CD4-positive, alpha-beta memory T cell (primary cell): Measurements from ENCODE around the gene GPN1. TPM values are rescaled to one million over a fixed set of nuclear protein-coding genes. Genes with fewer than 3 reads are reported as not detected.
"Not testable (repeated sequence)": the region's sequence is repeated elsewhere in the genome, so short reads cannot be mapped to it uniquely, and the experiment has no call there.

ENCODE experiments used
- CTCF ChIA-PET: fragments of 350-600 bp; sonication (Branson Sonifier 250); formaldehyde crosslinking; loops from one replicate; lab custom pipeline; 2021; ENCODE audit warnings: inconsistent platforms; ENCODE audit not compliant: partially characterized antibody; lab: Charles Lee
- POLR2A ChIA-PET: fragments of 350-600 bp; sonication (Branson Sonifier 250); formaldehyde crosslinking; loops from one replicate; lab custom pipeline; 2021; ENCODE audit not compliant: partially characterized antibody; lab: Charles Lee
- DNase-seq, 5 donors: peaks; one replicate each; pipeline versions ENCODE4 v3.0.0 to v3.0.0-alpha.2; 2020 to 2022; ENCODE audit warnings: mixed read lengths in 1 of 5
- H3K27ac ChIP-seq: one replicate; pipeline ENCODE4 v1.7.0; 2013; ENCODE audit warnings: low read depth, low read length
- H3K27me3 ChIP-seq: 2 replicates; pipeline ENCODE4 v1.7.0; 2013; ENCODE audit warnings: mild to moderate bottlenecking, low read length, moderate library complexity; ENCODE audit not compliant: insufficient read depth
- H3K36me3 ChIP-seq: 2 replicates; pipeline ENCODE4 v1.7.0; 2013; ENCODE audit warnings: mild to moderate bottlenecking, low read length, moderate library complexity; ENCODE audit not compliant: insufficient read depth
- H3K4me1 ChIP-seq: 2 replicates; pipeline ENCODE4 v1.7.0; 2013; ENCODE audit warnings: mild to moderate bottlenecking, low read length, moderate library complexity; ENCODE audit not compliant: insufficient read depth
- H3K4me3 ChIP-seq, 2 donors: one replicate each; pipeline ENCODE4 v1.7.0; 2013; ENCODE audit warnings: low read length in 2 of 2, mild to moderate bottlenecking in 1 of 2
- H3K9me3 ChIP-seq, 2 donors: one replicate each; pipeline ENCODE4 v1.7.0; 2013; ENCODE audit warnings: low read length in 2 of 2, control low read depth in 1 of 2; ENCODE audit not compliant: control insufficient read depth in 1 of 2
- H3K27ac Mint-ChIP-seq, 7 donors: one replicate each; pipeline ENCODE4 v1.8.0; 2020 to 2021; ENCODE audit warnings: mixed read lengths in 7 of 7, mild to moderate bottlenecking in 6 of 7, inconsistent platforms in 3 of 7, moderate library complexity in 3 of 7
- H3K27me3 Mint-ChIP-seq, 2 donors: one replicate each; pipeline ENCODE4 v1.8.0; 2020 to 2021; ENCODE audit warnings: mixed read lengths in 2 of 2
- H3K36me3 Mint-ChIP-seq, 2 donors: one replicate each; pipeline ENCODE4 v1.8.0; 2020 to 2021; ENCODE audit warnings: mixed read lengths in 2 of 2, inconsistent platforms in 1 of 2, mild to moderate bottlenecking in 1 of 2
- H3K4me1 Mint-ChIP-seq, 4 donors: one replicate each; pipeline ENCODE4 v1.8.0; 2020 to 2021; ENCODE audit warnings: mixed read lengths in 4 of 4, mild to moderate bottlenecking in 1 of 4
- H3K4me3 Mint-ChIP-seq, 8 donors: one replicate each; pipeline ENCODE4 v1.8.0; 2020 to 2021; ENCODE audit warnings: mixed read lengths in 8 of 8, mild to moderate bottlenecking in 7 of 8, moderate library complexity in 6 of 8, inconsistent platforms in 3 of 8
- H3K9me3 Mint-ChIP-seq, 8 donors: one replicate each; pipeline ENCODE4 v1.8.0; 2020 to 2021; ENCODE audit warnings: mixed read lengths in 8 of 8, mild to moderate bottlenecking in 5 of 8, inconsistent platforms in 3 of 8, moderate library complexity in 1 of 8
- intact Hi-C: fragments of 100-400 bp; cut with micrococcal nuclease; formaldehyde crosslinking; loops from one replicate; pipeline ENCODE4 v1.15.1; 2023
- polyA plus RNA-seq, 2 donors: library from polyadenylated mRNA; unstranded; fragments of 300-500 nt; fragmentation: Illumina TruSeq; gene quantifications; one replicate each; pipeline ENCODE4 v1.2.3, GENCODE V29; 2021
- total RNA-seq, 2 experiments: library from RNA; stranded (reverse); gene quantifications; one replicate each; pipeline ENCODE4 v1.2.3, GENCODE V29; 2021

GPN1 gene
- total and polyA plus RNA-seq, 4 experiments from 2014 or later, result 28.9 to 99.5 (median 49.3) TPM

GRCh38 chr2:27681841-27682240 lies 53.0 kb downstream of the GPN1 start:
- peaks cover 30% of the 10 kb centered on the region for H3K36me3 ChIP-seq
- H3K27me3 ChIP-seq, result no peaks in the 10 kb centered on the region
- intact Hi-C loops, result loop anchor here (5.0 kb wide), 1 partner anchor 310 kb away; the partner anchor contains the start of genes EIF2B4 and SNX17
- H3K27ac ChIP-seq, result no peak overlapping the region
- Mint-ChIP-seq H3K27me3 (no peaks in the 10 kb centered on the region), H3K27ac (peak overlapping the region in 3 of 7 donors; percentile 2 to 50 (median 16)), H3K36me3 (peaks cover 31 to 58% of the 10 kb centered on the region in 2 donors), H3K9me3 (peaks cover 0 to 1% (median 0%) of the 10 kb centered on the region in 8 donors), H3K4me3 (no peak overlapping the region), H3K4me1 (peaks cover 12 to 21% (median 16%) of the 10 kb centered on the region in 4 donors)
- no peak for DNase-seq
- ChIA-PET CTCF (interaction anchor here (0.7 to 4.6 kb wide), 10 partner anchors 8 to 1340 kb away, joined by 3 to 39 read pairs (median 8); no protein-coding TSS in a partner anchor), POLR2A (interaction anchor here (0.7 kb wide), 1 partner anchor 360 kb away, joined by 4 read pairs; no protein-coding TSS in a partner anchor)
- no peaks in the 10 kb centered on the region for H3K9me3 ChIP-seq
- no peak overlapping the region for H3K4me3 ChIP-seq
- H3K4me1 ChIP-seq, result peaks cover 26% of the 10 kb centered on the region

GRCh38 chr2:27682334-27682771 lies 53.5 kb downstream of the GPN1 start:
- ChIA-PET POLR2A (interaction anchor here (0.6 to 1.5 kb wide), 2 partner anchors 273 to 359 kb away, joined by 3 to 4 read pairs; partner anchors contain the start of gene PPM1G), CTCF (interaction anchor here (0.7 to 4.6 kb wide), 21 partner anchors 8 to 1340 kb away, joined by 3 to 39 read pairs (median 6); partner anchors contain the start of genes SLC4A1AP and SUPT7L)
- Histone ChIP-seq H3K36me3 (peaks cover 25% of the 10 kb centered on the region), H3K4me1 (peaks cover 26% of the 10 kb centered on the region)
- Mint-ChIP-seq H3K27ac (peak overlapping the region in 2 of 7 donors; percentile 2 to 50), H3K4me1 (peaks cover 12 to 21% (median 16%) of the 10 kb centered on the region in 4 donors), H3K36me3 (peaks cover 31 to 56% of the 10 kb centered on the region in 2 donors)
- H3K4me3 ChIP-seq, H3K9me3 Mint-ChIP-seq, H3K27me3 ChIP-seq, H3K4me3 Mint-ChIP-seq, H3K9me3 ChIP-seq, DNase-seq, H3K27me3 Mint-ChIP-seq, H3K27ac ChIP-seq: not testable (repeated sequence)
- intact Hi-C loops, result loop anchor here (5.0 kb wide), 1 partner anchor 310 kb away; the partner anchor contains the start of genes EIF2B4 and SNX17

- peaks cover 26 to 59% of the 10 kb centered on the region in 2 donors for H3K36me3 Mint-ChIP-seq
- peaks cover 24% of the 10 kb centered on the region for H3K36me3 ChIP-seq
Observed at GRCh38 chr2:27683390-27684071, 54.7 kb downstream of the GPN1 start.

GRCh38 chr2:27685006-27685405 lies 56.2 kb downstream of the GPN1 start:
- H3K9me3 Mint-ChIP-seq, H3K4me3 ChIP-seq, H3K27me3 ChIP-seq, POLR2A ChIA-PET, H3K27me3 Mint-ChIP-seq, H3K27ac ChIP-seq, intact Hi-C loops, DNase-seq, H3K9me3 ChIP-seq: not testable (repeated sequence)
- Mint-ChIP-seq H3K36me3 (peaks cover 21 to 53% of the 10 kb centered on the region in 2 donors), H3K4me3 (peak overlapping the region in 4 of 8 donors; percentile 14 to 73 (median 30)), H3K27ac (peak overlapping the region; percentile 10 to 79 (median 65)), H3K4me1 (peaks cover 12 to 21% (median 16%) of the 10 kb centered on the region in 4 donors)
- Histone ChIP-seq H3K4me1 (peaks cover 26% of the 10 kb centered on the region), H3K36me3 (peaks cover 29% of the 10 kb centered on the region)
- CTCF ChIA-PET, result interaction anchor here (1.2 to 4.6 kb wide), 8 partner anchors 11 to 723 kb away, joined by 3 to 30 read pairs (median 6); partner anchors contain the start of genes SLC4A1AP and SUPT7L

More at GRCh38 chr2:27683390-27684071, 54.7 kb downstream of the GPN1 start:
- intact Hi-C loops, result loop anchor here (5.0 kb wide), 1 partner anchor 311 kb away; the partner anchor contains the start of genes EIF2B4 and SNX17
- Histone ChIP-seq H3K4me1 (peaks cover 26% of the 10 kb centered on the region), H3K9me3 (no peaks in the 10 kb centered on the region), H3K27me3 (no peaks in the 10 kb centered on the region), H3K27ac (no peak overlapping the region), H3K4me3 (no peak overlapping the region)
- Mint-ChIP-seq H3K9me3 (peaks cover 0 to 1% (median 0%) of the 10 kb centered on the region in 8 donors), H3K27me3 (no peaks in the 10 kb centered on the region), H3K27ac (peak overlapping the region; percentile 62 to 93 (median 88)), H3K4me1 (peaks cover 12 to 21% (median 16%) of the 10 kb centered on the region in 4 donors), H3K4me3 (peak overlapping the region in 1 of 8 donors; percentile 36)
- ChIA-PET POLR2A (interaction anchor here (0.8 to 1.6 kb wide), 3 partner anchors 55 to 725 kb away, joined by 3 to 4 read pairs (median 4); partner anchors contain the start of genes CCDC121, GPN1 and PPM1G), CTCF (interaction anchor here (0.5 to 4.6 kb wide), 43 partner anchors 8 to 761 kb away, joined by 3 to 39 read pairs (median 4); partner anchors contain the start of genes CCDC121, GPN1, MRPL33 and SLC4A1AP)
- DNase-seq, result peak; percentile 84 to 87 (median 86)

- no peak overlapping the region for H3K27ac ChIP-seq
- Mint-ChIP-seq H3K36me3 (peaks cover 21 to 52% of the 10 kb centered on the region in 2 donors), H3K4me1 (peaks cover 12 to 21% (median 16%) of the 10 kb centered on the region in 4 donors), H3K27ac (peak overlapping the region in 3 of 7 donors; percentile 65 to 79 (median 70)), H3K4me3 (peak overlapping the region in 3 of 8 donors; percentile 18 to 73 (median 20)), H3K27me3 (no peaks in the 10 kb centered on the region), H3K9me3 (peaks cover 0 to 1% (median 0%) of the 10 kb centered on the region in 8 donors)
- H3K4me3 ChIP-seq, result no peak overlapping the region
- H3K9me3 ChIP-seq, result no peaks in the 10 kb centered on the region
- CTCF ChIA-PET, result no interaction called here
- H3K36me3 ChIP-seq, result peaks cover 29% of the 10 kb centered on the region
- DNase-seq, result no peak
- POLR2A ChIA-PET, result no interaction called here
- no peaks in the 10 kb centered on the region for H3K27me3 ChIP-seq
- intact Hi-C loops, result no loop called here
- H3K4me1 ChIP-seq, result peaks cover 26% of the 10 kb centered on the region
Observed at GRCh38 chr2:27685577-27685976, 56.7 kb downstream of the GPN1 start.

GRCh38 chr2:27687232-27687631 lies 58.4 kb downstream of the GPN1 start:
- Histone ChIP-seq H3K27me3 (no peaks in the 10 kb centered on the region), H3K4me1 (peaks cover 26% of the 10 kb centered on the region), H3K27ac (no peak overlapping the region), H3K4me3 (no peak overlapping the region), H3K36me3 (peaks cover 29% of the 10 kb centered on the region), H3K9me3 (no peaks in the 10 kb centered on the region)
- no peak overlapping the region for H3K27ac Mint-ChIP-seq
- H3K27me3 Mint-ChIP-seq, result no peaks in the 10 kb centered on the region
- no peak for DNase-seq
- CTCF ChIA-PET, result no interaction called here
- no peak overlapping the region for H3K4me3 Mint-ChIP-seq
- intact Hi-C loops, result no loop called here
- peaks cover 28 to 49% of the 10 kb centered on the region in 2 donors for H3K36me3 Mint-ChIP-seq
- H3K9me3 Mint-ChIP-seq, result no peaks in the 10 kb centered on the region
- POLR2A ChIA-PET, result no interaction called here
- peaks cover 10 to 26% (median 18%) of the 10 kb centered on the region in 4 donors for H3K4me1 Mint-ChIP-seq
